LHCN-M2 (cell line): ENCODE measurements around the gene TNN. TPM values are rescaled to one million over a fixed set of nuclear protein-coding genes. Genes with fewer than 3 reads are reported as not detected.

Source experiments
- total RNA-seq: library from RNA; depleted of rRNA; stranded (reverse); fragments of >200 nt; gene quantifications from 2 replicates; pipeline ENCODE4 v1.2.3, GENCODE V29; 2014; rRNA removed

Gene TNN
- total RNA-seq, 1 experiment from 2014 or later: not detected

Other genes with a start within 250 kb of the TNN start
- gene CACYBP, start 67.9 kb upstream of the TNN start, total RNA-seq: 145 and 179 TPM in 2 replicates
- 13.5 and 17.2 TPM in 2 replicates for gene MRPS14, start 44.4 kb upstream of the TNN start, total RNA-seq
- gene KIAA0040, start 124.9 kb downstream of the TNN start, total RNA-seq: not detected in 2 replicates